Hematopoietic multipotent progenitor cell treated with erythropoietin and hydrocortisone succinate and interleukin-3 and kit ligand, for 8 days (in vitro differentiated cells): ENCODE data around the gene UNC80.

Experiments used
- DNase-seq: peaks from one replicate; pipeline ENCODE4 v3.0.0-alpha.2; 2015

The UNC80 gene

GRCh38 chr2:209917154-209917771 lies 145.6 kb downstream of the UNC80 start:
- no peak for DNase-seq

GRCh38 chr2:209918251-209918650 lies 146.6 kb downstream of the UNC80 start:
- no peak for DNase-seq

DNA sequence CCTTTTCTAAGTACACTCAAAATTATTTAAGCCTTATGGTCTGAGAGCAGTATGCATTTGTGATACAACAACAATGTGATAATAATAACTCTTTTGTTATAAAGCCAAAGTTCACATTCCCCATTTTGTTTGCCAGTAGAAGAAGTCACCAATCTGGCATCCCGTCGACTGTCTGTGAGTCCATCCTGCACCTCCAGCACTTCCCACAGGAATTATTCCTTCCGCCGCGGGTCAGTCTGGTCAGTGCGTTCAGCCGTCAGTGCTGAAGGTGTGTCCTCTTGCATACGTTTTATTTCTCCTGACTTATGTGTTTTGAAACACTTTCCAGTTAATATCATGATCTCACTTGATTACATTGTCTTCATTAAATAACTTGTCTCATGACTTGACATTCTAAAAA lies 150.5 kb downstream of the UNC80 start:
- DNase-seq: no peak

DNA sequence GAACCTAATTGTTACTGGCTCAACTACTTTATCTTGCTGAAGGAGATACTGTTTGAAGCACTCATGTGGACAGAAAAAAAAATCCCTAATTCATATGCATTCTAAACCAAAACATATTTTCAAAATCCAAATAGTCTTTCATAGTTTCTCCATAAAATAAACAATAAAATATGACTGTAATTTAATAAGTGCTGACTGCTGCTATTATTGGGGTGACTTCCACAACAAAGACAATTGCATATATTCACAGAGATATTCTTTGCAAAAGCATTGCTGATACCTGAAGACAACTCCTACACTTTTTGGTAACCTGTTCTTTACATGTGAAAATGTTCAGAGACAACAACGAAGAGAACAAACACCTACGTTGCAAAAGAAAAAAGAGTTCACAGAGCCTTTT lies 157.7 kb downstream of the UNC80 start:
- DNase-seq: no peak

DNA sequence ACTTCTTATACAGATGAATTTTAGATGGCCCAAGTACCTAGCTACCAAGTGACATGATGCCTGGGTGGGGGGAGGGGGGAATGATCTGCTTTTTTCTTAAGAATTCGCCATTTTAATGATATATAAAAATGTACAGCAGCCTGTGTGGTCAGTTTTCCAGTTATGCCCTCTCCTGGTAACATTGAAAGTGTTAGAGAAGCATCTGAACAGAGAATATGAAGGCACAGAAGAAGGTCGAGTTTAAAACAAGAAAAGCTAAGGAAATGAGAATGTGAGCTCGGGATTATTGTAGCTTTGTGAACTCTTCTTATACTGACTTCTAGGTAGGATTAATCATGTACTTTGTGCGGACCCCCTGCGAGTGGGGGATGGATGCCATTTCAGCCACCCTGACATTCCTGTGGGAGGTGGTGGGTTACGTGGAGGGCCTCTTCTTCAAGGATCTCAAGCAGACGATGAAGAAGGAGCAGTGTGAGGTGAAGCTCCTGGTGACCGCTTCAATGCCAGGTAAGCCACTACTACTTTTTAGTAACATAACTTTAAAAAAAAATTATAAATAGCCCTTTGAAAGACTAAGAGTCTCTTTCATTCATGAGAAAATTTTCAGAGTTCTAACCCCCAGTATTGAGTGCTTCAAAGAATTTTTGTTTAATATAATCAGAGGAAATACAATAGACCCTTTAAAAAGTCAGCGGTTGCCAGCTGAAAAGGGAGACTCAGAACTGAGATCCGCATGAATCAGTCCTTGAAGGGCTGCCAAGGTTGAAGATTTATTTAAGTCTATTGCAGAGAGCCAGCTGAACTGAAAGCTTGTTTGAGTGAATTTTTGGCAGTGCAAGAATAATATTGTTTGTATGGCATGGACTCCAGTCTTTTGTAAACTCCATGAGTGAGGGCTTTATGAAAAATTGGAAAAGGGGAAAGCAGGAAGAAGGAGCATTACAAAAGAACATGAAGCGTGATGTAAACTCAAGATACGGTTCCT lies 162.2 kb downstream of the UNC80 start:
- no peak for DNase-seq

DNA sequence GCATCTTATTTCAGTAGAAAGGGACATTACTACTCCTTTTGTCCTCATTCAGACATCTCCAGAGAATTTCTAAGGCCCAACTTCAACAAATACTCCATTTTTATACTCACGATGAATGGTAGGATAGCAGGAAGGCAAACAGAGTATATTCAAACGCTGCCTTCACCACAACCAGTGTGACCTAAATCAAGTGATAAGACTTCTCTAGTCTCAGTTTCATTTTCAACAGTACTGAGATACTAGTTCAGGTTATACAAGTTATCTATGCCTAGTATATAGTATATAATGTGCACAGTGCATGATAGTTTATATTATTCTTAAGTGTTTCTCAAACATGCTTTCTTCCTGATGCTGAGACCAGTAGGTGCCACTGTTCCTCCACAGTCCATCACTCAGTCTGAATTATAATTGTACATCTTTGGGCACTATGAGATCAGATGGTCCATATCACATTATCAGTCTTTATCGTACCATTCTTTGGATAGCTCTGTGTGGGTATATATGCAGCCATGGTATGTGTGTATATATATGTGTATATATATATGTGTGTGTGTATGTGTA lies 164.6 kb downstream of the UNC80 start:
- no peak for DNase-seq

DNA sequence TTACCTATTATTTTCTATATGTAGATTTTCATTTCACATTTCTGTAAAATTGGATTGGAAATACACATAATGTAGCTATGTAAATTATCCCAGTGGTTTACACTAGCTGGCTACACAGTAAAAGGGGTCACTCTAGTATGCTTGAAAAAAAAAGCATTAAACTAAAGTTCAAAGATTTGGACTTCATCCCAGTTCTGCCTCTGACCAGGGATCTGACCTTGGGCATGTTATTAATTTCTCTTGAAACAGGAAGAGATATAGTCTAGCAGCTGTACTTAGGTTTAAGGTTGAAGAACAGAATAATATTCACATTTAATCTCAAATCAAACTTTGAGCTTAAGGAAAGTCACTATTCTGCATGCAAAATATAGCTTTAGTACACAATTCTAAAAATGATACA lies 166.3 kb downstream of the UNC80 start:
- no peak for DNase-seq

DNA sequence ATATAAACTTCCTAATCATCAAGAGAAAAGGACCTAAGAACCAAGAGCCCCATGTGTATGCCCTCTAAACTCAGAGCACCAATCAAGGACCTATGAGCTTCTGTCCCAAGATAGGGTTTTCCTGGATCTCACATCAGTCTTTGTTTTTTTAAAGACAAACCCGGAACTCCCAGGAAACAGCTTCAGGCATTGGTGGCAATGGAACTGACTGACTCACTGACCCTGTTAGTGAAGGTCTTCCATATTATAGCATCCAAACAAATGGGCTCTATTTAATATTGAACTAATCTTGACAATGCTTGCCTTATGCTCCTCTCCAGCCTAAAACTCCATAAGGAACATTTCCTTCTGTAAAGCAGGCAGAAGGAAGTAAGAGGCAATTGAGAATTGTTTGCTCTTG lies 167.3 kb downstream of the UNC80 start:
- DNase-seq: no peak

DNA sequence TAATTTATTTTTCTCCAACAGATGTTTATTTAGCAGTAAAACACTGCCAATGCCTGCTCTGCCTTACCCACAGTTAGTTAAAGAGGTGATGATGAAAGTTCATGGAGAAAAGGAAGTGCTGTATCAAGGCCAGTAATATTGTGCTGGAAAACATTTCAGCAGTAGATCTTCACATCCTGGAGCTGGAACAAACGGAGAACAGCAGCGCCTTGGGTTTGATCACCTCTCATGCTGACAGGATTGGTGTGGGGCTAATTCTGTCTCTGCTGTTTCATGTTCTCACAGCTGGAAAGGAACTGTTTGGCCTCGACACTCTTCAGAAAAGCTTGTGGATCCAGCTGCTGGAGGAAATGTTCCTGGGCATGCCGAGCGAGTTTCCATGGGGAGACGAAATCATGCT lies 169.3 kb downstream of the UNC80 start:
- DNase-seq: no peak

DNA sequence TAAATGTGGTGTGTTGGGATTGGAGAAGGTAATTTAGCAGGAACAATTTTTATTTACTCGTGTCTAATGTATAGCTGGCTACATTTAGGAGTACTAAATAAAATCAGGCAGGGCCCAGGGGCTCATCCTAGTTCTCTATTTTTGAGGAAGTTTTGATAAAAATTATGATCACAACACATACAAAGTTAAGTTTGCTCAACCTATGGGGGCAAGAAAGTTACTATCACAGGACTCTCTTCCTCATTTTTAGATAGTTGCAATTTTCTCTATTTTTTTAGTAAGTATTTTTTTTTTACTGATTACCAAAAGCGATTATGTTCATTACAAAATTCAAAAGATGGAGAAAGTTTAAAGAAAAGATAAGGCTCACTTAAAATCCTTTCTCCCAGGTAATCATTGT lies 170.8 kb downstream of the UNC80 start:
- DNase-seq: no peak

- DNase-seq: no peak
Observed at GRCh38 chr2:209942936-209943605, 171.4 kb downstream of the UNC80 start.

GRCh38 chr2:209943776-209944175 lies 172.1 kb downstream of the UNC80 start:
- DNase-seq: no peak

DNA sequence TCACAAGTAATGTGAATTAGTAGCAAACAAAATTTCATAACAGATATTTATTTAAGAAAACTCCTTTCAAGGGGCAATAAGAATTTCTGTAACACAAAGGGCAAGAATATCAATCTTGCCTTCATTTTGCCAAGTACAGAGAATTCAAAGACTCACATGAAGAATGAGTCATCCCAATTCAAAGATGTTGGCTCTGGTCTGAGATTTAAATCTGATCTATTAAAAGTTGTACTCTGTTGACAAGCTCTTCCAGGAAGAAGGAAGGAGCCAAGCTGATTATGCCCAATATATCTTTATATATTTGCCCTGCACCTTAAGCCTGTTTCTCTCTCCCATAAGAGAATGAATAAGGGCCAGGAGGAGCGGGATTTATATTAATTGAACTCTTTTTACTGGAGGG lies 174.9 kb downstream of the UNC80 start:
- no peak for DNase-seq

- no peak for DNase-seq
Observed at GRCh38 chr2:209956271-209956670, 184.6 kb downstream of the UNC80 start.

DNA sequence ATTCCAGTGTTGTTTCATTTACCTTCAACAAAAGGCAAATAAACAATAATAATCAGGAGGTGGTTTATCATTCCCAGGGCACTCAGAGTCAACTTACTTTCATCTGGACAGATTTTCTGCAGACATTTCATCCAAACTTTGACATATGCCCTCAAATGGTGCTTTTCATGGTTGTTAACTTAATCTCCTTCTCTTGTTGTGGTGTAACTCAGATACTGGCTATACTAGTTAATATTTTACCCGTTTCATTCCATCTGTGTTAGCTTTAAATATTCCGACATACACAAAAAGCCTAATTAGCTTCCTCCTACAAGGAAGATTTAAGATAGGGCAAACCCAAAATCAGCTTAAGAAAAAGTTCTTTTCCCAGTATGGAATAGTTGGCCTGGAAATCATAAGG lies 186.4 kb downstream of the UNC80 start:
- DNase-seq: no peak

GRCh38 chr2:209960045-209960444 lies 188.4 kb downstream of the UNC80 start:
- DNase-seq: no peak

DNA sequence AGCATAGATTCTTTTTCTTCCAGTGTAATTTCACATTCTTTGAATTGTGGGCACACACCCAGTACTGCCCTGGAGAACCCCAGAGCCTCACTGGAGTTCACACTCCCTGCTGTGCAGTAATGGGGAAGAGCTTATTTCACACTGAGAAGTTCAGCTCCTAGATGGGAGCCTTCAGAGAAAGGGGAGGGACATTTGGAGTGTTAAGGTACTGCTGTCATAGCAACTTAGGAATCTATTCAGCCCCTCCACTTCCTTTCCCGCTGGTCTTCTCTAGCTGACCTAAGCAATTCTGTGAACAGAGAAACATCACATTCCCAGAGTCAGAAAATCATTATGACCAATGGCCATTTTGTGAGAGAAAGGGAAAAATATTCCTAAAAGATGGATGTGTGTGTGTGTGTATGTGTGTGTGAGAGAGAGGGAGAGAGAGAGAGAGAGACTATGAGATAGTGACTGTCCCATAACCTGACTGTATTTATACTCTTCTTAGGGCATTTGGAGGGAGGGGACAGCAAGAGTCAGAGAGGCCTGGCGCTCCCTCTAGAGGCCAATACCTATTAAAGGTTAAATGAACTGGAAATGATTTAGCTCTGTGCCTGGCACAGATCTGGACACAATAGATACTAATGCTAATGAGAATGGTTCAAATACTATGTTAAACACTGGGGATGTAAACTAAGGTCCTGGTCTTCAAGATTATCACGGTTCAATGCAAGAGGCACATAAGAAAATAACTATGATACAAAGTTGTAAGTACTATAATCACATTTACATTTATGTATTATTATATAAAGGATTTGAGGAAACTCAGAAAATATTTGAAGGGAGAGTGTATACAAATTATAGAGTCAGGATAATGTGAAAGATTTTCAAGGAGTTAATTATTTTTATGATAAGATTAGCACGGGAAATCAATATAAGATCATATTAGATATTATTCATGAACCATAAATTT lies 189.3 kb downstream of the UNC80 start:
- DNase-seq: peak; percentile 71

- no peak for DNase-seq
Observed at GRCh38 chr2:209965723-209966122, 194.1 kb downstream of the UNC80 start.

- no peak for DNase-seq
Observed at GRCh38 chr2:209969692-209970091, 198.1 kb downstream of the UNC80 start.

DNA sequence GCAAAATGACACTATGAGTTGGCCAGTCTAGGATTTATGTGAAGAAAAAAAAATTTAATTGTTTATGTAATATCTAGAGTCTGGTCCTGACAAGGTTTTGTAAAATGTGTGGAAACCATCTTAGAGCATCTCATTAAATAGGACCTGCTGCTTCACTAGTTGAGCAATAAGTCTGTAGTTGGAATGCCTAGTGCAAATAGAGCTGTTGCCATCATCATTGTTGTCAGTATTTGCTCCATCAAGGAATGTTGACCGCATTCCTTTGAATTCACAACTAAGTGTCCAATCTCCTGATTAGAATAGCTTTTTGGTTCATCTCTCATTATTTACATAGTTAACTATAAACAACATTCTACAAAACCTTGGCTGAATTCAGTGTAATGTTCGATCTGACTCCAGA lies 198.6 kb downstream of the UNC80 start:
- no peak for DNase-seq

DNA sequence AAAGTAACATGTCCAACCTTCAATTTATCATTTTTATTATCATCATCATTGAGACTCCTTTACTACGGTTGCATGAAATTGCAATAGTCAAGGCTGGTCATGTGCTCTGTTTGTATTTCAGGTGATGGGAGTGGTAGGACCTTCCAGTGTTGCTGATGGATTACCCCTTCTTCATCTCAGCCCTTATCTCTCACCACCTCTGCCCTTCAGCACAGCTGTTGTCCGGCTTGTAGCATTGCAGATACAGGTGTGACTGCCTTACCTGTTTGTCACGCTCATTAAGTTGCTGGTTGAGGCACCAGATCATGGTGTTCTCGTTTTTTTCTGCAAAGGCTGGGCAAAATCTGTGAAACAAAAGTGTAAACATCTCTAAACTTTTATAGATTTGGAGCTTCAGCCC lies 199.1 kb downstream of the UNC80 start:
- no peak for DNase-seq

GRCh38 chr2:209973328-209973727 lies 201.7 kb downstream of the UNC80 start:
- no peak for DNase-seq
